Cortex of kidney (tissue), 1 donor: ENCODE results near the gene HACD2.

Experiments
- DNase-seq: peaks from one replicate; lab custom pipeline; 2025; lab: John Stamatoyannopoulos, UW

Gene HACD2

GRCh38 chr3:123571264-123571972 lies 13.4 kb downstream of the HACD2 start:
- no peak for DNase-seq

GRCh38 chr3:123568875-123569274 lies 16.0 kb downstream of the HACD2 start:
- no peak for DNase-seq

- no peak for DNase-seq
These were observed 16.8 kb downstream of the HACD2 start for GRCh38 chr3:123568034-123568433.

GRCh38 chr3:123564056-123564455 lies 20.8 kb downstream of the HACD2 start:
- DNase-seq: no peak

- DNase-seq: no peak
These were observed 22.3 kb downstream of the HACD2 start for GRCh38 chr3:123562547-123562946.

GRCh38 chr3:123561188-123561587 lies 23.7 kb downstream of the HACD2 start:
- no peak for DNase-seq

GRCh38 chr3:123559040-123559861 lies 25.6 kb downstream of the HACD2 start:
- DNase-seq: no peak

- no peak for DNase-seq
These were observed 31.3 kb downstream of the HACD2 start for GRCh38 chr3:123553536-123553935.

- DNase-seq: no peak
These were observed 32.1 kb downstream of the HACD2 start for GRCh38 chr3:123552768-123553167.

GRCh38 chr3:123552095-123552714 lies 32.6 kb downstream of the HACD2 start:
- no peak for DNase-seq

- DNase-seq: no peak
These were observed 36.9 kb downstream of the HACD2 start for GRCh38 chr3:123547881-123548519.

GRCh38 chr3:123546133-123546755 lies 38.6 kb downstream of the HACD2 start:
- DNase-seq: no peak

GRCh38 chr3:123543950-123544349 lies 40.9 kb downstream of the HACD2 start:
- DNase-seq: no peak

- no peak for DNase-seq
These were observed 44.6 kb downstream of the HACD2 start for GRCh38 chr3:123540285-123540684.

GRCh38 chr3:123536153-123536895 lies 48.5 kb downstream of the HACD2 start:
- DNase-seq: no peak

GRCh38 chr3:123535580-123535979 lies 49.3 kb downstream of the HACD2 start:
- no peak for DNase-seq

GRCh38 chr3:123534264-123534663 lies 50.6 kb downstream of the HACD2 start:
- DNase-seq: no peak

GRCh38 chr3:123533554-123534159 lies 51.2 kb downstream of the HACD2 start:
- DNase-seq: no peak

GRCh38 chr3:123528130-123528529 lies 56.7 kb downstream of the HACD2 start:
- DNase-seq: no peak

GRCh38 chr3:123527046-123527445 lies 57.8 kb downstream of the HACD2 start:
- DNase-seq: no peak

- DNase-seq: no peak
These were observed 58.4 kb downstream of the HACD2 start for GRCh38 chr3:123526474-123526873.
